HG03354 (cell line): ENCODE measurements around the gene PATL2.
"Not testable (repeated sequence)": the region's sequence is repeated elsewhere in the genome, so short reads cannot be mapped to it uniquely, and the experiment has no call there.

ENCODE experiments used
- ATAC-seq: cut with Tn5 transposase; IDR thresholded peaks from one replicate; pipeline ENCODE4 v1.9.1; 2021; ENCODE audit warnings: mild to moderate bottlenecking; ENCODE audit not compliant: unreplicated experiment, poor library complexity, severe bottlenecking

Gene PATL2

DNA sequence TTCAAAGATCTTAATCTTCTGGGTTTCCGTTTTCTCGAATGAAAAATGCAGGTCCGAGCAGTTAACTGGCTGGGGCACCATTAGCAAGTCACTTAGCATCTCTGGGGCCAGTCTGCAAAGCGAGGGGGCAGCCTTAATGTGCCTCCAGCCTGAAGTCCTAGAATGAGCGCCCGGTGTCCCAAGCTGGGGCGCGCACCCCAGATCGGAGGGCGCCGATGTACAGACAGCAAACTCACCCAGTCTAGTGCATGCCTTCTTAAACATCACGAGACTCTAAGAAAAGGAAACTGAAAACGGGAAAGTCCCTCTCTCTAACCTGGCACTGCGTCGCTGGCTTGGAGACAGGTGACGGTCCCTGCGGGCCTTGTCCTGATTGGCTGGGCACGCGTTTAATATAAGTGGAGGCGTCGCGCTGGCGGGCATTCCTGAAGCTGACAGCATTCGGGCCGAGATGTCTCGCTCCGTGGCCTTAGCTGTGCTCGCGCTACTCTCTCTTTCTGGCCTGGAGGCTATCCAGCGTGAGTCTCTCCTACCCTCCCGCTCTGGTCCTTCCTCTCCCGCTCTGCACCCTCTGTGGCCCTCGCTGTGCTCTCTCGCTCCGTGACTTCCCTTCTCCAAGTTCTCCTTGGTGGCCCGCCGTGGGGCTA is at the start of gene PATL2, which contains the start of gene B2M:
Gene PATL2, minus strand, starts transcription at position 228 of the 647 bp plus-strand sequence. CDS start 34,833 bp downstream, outside the sequence.
Gene B2M, plus strand, starts transcription at position 422 of the 647 bp plus-strand sequence. Its CDS starts 30 bp downstream, at position 452.
- ATAC-seq = peak; percentile 80

DNA sequence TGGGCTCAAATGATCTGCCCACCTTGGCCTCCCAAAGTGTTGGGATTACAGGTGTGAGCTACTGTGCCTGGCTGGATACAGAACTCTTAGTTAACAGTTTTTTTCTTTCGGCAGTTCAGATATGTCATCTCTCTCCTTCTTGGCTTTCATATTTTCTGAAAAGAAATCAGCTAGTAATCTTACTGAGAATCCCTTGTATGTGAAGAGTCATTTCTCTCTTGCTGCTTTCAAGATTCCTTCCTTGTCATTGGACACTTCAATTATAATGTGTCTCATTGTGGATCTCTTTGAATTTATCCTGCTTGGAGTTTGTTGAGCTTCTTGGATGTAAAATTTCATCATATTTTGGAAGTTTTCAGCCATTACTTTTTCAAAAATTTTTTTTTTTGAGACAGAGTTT is 42.2 kb upstream of the PATL2 start:
- ATAC-seq = no peak

DNA sequence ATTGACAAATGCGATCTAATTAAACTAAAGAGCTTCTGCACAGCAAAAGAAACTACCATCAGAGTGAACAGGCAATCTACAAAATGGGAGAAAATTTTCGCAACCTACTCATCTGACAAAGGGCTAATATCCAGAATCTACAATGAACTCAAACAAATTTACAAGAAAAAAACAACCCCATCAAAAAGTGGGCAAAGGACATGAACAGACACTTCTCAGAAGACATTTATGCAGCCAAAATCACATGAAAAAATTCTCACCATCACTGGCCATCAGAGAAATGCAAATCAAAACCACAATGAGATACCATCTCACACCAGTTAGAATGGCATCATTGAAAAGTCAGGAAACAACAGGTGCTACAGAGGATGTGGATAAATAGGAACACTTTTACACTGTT is 32.3 kb upstream of the PATL2 start:
- ATAC-seq = not testable (repeated sequence)

DNA sequence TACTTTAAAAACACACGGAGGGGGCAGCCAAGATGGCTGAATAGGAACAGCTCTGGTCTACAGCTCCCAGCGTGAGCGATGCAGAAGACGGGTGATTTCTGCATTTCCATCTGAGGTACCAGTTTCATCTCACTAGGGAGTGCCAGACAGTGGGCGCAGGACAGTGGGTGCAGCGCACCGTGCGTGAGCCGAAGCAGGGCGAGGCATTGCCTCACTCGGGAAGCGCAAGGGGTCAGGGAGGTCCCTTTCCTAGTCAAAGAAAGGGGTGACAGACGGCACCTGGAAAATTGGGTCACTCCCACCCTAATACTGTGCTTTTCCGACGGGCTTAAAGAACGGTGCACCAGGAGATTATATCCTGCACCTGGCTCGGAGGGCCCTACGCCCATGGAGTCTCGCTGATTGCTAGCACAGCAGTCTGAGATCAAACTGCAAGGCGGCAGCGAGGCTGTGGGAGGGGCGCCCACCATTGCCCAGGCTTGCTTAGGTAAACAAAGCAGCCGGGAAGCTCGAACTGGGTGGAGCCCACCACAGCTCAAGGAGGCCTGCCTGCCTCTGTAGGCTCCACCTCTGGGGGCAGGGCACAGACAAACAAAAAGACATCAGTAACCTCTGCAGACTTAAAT is 28.2 kb upstream of the PATL2 start:
- not testable (repeated sequence) for ATAC-seq

DNA sequence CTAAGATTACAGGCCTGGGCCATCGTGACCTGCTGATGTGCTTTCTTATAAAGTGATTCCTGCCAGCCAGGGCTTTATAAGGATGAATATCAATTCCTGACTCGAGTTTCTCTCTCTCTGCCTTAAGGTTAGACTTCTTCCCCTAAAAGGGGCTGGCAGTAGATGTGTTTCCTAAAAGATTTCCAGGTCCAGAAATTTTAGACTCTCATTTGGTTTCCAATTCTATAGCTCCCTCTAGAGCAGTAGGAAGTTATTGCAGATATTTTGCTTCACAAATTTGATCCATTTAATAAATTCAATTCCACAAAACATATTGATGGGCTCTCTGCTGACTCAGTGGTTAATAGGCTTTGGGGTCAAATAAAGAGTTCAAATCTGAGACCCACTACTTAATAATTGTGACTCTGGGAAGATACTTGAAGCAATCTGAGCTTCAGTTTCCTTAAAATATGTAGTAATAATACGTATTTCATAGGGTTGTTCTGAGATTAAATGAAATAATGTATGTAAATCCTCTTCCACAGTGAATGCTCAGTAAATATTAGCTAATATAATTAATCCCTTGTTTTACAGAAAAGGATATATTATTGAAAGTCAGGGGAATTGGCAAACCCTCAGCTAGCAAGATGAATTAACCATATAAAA is 27.3 kb upstream of the PATL2 start:
- ATAC-seq = no peak

DNA sequence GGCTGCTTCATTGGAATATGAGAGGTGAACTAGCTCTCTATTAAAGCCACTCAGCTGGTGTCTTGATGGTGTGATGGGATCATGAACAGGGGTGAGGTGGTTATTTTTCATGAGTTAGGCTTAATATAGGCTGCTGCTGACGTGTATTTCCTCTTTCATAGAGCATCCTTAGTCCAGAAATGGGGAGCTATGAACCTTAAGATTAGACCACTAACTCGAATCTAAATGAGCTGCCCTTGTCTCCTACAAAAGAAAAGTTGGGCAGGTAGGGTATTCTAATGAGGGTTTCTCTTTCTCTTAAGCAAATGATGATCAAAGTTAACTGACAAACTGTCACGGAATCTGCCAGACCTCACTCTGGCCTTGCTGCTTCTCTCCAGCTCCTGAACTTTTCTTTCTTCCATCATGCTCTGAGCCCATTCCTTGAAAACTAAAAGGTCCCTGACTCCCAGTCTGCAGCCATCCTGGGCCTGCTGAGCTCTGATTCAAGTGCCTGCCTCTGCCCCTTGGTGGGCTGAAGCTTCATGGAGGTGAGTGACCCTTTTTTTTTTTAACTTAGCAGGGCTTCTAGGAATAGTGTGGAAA is 25.1 kb upstream of the PATL2 start, which contains the start of gene TRIM69:
Gene TRIM69, plus strand, starts transcription at position 348 of the 585 bp plus-strand sequence. Its CDS starts 177 bp downstream, at position 525.
- ATAC-seq = peak; percentile 28

DNA sequence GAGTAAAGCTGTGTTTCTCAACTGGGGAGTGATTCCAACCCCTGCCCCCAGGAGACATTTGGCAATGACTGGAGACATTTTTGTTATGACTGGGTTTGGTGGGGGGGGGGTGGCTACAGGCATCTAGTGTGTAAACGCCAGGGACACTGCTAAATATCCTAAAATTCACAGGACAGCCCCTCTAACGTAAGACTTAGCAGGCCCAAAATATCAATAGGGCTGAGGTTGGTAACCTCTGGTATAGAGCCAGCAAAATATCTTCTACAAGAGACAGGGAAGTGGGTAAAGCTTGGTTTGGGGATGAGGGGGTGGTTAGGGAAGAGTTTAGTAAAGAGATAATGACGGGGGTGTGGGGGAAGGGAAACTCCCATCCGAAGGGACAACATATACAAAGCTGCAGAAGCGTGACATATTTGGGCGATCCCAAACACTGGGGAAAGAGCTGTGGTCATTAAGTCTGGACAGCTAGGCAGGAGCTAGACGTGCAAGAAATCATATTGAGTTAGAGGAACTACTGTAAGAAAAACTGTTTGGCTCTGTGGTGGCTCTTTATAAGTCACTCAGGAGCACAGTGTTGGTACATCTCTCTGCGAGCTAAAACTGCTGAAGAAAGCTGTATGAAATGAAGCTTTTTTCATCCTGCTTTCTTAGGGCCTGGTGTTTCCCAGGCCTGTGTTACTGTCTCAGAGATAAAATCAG is 24.5 kb upstream of the PATL2 start:
- peak; percentile 53 for ATAC-seq

DNA sequence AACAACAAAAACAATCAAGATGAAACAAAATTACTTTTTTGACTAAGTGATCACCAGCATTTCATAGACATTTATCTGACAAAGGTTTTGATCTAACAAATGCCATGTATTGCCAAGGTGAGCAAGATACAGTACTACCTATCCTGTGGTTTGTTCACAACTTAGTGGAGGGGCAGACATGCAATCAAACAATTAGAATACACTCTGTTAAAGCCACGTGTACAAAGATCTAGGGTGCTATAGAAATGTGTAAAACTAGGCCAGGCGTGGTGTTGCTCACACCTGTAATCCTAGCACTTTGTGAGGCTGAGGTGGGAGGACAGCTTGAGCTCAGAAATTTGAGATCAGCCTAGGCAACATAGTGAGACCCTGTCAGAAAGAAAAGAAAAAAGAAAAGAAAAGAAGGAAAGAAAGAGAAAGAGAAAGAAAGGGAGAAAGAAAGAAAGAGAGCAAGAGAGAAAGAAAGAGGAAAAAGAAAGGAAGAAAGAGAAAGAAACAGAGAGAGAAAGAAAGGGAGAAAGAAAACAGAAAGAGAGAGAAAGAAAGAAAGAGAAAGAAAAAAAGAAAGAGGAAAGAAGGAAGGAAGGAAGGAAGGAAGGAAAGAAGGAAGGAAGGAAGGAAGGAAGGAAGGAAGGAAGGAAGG is 23.8 kb upstream of the PATL2 start:
- no peak for ATAC-seq

DNA sequence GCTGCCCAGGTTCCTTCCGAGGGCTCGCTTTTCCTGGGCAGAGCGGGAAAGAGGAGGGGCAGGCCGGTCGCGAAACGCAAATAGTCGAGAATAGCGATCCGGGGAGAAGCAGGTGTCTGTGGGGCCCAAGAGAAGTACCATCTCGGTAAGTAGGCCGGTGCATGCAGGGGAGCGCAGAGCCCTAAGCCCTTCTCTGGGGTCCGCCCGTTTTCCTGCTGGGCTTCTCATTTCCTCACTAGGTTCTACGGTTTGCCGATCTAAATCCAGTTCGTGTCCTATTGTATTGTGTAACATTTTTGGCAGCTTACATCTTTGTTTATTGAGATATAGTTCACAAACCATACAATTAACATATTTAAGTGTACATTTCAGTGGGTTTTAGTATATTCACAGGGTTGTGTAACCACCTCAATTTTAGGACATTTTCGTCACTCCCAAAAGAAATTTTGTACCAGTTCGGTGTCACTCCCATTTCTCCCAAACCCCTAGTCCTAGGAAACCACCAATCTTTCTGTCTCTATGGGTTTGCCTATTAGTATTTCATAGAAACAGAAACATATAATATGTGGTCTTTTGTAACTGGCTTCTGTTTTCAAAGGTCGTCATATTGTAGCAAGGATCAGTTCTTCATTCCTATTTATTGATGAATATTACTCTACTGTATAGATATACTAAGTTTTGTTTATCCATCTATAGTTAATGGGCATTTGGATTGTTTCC is 18.4 kb upstream of the PATL2 start:
- ATAC-seq = peak; percentile 2

DNA sequence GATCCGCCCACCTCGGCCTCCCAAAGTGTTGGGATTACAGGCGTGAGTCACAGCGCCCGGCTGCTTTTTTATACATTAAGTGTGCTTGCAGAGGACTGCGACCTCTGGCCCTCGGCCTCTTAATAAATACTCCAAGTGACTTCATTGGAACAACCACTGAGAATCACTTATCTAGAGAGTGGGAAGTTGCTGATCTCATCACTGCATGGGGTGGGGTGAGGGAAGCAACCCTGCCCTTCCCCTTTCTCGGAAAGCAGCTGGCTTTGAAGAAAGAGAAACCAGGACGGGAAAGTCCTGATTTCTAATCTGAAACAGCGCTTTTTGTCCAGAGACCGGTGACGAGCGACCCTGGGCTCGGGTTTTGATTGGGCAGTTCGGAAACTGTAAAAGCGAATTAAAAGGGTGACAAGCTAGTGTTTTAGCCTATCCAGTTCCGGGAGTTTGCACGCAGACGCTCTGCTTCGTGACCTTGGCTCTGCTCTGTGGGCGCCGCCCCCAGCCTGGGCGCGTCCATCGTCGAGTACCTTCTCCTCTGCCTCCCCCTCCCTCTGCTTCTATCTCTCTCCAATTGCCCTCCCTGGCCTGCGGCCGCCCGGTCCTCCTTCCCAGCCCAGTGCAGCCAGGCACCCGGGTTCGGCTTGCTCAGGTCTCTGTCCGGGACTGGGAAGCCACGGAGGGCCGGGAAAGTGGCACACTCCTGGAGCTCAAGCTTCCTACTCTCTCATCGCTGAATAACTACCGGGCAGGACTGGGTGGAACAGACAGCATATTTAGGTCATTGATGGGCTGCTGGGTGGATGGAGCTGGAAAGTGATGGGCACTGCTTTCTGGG is 17.7 kb upstream of the PATL2 start:
- ATAC-seq = peak; percentile 73

DNA sequence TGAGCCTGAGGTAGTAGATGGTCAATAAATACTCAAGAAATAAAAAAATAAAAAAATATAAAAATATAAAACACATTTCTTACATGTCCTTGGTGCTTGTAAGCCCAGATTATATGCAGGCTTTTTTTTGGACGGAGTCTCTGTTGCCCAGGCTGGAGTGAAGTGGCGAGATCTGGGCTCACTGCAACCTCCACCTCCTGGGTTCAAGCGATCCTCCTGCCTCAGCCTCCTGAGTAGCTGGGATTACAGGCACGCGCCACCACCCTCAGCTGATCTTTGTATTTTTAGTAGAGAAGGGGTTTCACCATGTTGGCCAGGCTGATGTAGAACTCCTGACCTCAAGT is 17.1 kb upstream of the PATL2 start:
- not testable (repeated sequence) for ATAC-seq

DNA sequence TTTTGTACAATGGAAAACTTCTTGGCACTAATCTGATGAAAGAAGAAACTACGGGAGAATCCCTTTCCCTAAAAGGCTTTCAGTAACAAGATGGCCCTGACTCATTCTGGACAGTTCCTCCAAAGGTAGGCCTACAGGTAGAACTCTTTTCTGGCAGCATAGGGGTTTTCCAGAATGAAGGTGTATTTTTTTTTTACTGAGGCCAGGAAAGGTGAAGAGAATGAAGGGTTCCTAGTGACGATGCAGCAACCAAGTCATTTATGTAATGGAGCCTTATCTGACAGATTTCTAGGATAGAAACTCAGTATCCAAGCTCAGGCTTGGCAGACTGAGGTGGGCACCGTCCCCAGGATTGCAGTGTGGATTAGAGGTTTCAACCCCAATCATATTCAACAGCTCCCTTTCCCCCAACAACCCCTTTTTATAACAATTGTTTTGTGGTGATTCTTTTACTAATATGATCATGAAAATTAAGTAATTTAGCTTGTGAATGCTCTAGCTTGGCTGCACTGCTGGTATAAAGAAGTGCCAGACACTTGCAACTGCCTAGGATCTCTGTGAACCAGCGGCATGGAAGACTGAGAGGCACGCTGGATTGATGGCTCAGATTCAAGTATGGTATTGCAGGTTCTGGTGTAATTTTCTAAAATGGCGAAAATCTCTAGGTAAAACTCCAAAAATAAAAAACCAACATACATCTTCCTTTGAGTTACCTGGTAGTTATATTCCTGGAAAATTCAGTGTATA is 16.5 kb upstream of the PATL2 start:
- no peak for ATAC-seq

DNA sequence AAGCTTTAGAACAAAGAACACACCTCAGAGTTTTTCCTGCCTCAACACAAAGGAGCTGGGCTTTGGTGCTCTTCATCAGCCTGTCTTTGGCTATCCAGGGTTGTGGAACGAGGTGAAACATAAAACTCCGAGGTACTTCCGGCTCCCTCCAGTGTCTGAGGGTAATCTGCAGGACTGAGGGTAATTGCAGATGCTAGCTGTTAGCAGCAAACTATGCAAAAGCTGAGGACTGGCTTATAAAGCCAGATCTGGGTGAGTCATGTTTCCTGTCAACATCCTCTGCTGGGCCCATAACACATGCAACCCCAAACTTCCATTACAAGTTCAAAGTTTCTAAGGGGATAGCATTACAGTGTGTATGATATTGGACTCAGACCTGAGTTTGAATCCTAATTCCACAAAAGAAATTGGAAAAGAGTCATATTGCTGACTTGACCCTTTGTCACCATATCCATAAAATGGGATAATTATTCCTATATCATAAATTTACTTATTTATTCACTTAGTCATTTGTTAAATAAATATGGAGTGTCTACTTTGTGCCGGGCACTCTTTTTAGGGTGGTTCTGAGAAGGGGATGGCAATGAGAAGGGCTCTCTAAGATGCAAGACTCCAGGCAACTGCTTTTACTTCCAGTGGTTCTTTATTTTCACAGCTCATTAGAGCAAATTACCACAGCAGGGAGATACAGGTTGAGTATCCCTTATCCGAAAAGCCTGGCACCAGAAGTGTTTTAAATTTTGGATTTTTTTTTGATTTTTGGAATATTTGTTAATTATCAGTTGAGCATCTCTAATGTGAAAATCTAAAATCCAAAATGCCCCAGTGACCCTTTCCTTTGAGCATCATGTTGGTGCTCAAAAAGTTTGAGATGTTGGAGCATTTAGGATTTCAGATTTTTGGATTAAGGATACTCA is 15.7 kb upstream of the PATL2 start:
- peak; percentile 49 for ATAC-seq

DNA sequence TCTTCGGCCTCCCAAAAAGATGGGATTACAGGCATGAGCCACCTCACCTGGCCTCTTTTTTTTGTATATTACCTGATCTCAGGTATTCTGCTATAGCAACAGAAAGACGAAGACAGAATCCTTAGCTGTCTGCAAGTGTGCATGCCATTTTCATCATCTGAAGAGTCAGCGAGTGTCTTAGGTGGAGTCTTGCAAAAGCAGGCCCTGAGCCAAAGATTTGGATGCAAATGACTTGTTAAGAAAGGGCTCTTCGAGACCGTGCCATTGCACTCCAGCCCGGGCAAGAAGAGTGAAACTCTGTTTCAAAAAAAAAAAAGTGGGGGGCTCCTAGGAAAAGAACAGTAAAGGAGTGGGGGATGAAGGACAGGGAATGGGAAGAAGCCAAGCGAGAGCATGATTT is 15.0 kb upstream of the PATL2 start:
- ATAC-seq = no peak

DNA sequence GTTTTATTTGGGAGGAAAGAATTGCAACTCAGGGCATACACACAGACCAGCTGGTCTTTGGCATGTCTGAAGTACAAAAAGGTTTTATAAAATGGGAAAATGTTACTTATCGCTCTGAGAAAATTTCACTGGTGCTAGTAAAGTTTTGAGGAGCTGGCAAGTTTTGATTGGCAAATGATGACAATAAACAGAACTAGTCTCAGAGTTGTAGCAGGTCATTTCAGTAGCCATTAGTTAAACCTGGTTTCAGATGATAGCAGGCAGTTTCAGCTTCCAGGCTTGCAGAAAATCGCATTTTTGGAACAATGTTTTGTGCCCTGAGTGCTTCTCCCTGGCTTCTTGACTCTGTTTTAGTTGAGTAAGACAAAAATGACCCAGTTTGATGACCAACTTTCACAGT is 10.9 kb upstream of the PATL2 start:
- ATAC-seq = no peak

DNA sequence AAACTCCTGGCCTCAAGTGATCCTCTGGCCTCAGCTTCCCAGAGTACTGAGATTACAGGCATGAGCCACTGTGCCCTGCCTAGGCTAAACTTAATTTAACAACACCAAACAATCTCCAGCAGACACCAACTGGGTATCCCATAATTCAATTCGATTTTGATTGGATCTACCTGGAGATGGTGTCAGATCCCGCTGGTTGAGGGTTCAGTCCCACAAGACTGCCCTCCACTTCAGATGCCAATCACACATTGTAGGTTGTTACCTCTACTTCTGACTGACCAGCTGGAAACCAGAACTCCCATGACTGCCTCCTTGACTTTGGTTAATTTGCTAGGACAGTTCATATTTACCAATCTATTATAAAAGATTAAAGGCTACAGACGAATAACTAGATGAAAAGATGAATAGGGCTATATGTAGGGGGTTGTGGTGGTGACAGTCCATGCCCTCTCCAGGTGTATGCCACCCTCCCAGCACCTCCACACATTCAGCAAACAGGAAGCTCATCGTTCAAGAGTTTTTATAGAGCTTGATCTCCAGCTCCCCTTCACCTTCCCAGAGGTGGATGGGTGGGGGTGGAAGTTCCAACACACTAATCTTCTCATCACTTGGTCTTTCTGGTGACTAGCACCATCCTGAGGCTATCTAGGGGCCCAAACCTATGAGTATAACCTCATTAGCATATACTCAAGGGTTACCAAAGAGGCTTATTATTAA is 9.5 kb upstream of the PATL2 start:
- no peak for ATAC-seq
